Breast epithelium (tissue), 3 donors: ENCODE measurements around the gene C1GALT1C1L.

Experiments
- POLR2A ChIP-seq: fragments of 450-650 bp; IDR thresholded peaks from one replicate; pipeline ENCODE4 v1.6.1; 2016; ENCODE audit warnings: antibody characterized with exemption, mild to moderate bottlenecking, moderate library complexity
- POLR2AphosphoS5 ChIP-seq, 3 donors: sonication (generic); formaldehyde crosslinking; IDR thresholded peaks; one replicate each; pipeline ENCODE4 v1.6.1; 2017; ENCODE audit warnings: antibody characterized with exemption in 3 of 3

DNA sequence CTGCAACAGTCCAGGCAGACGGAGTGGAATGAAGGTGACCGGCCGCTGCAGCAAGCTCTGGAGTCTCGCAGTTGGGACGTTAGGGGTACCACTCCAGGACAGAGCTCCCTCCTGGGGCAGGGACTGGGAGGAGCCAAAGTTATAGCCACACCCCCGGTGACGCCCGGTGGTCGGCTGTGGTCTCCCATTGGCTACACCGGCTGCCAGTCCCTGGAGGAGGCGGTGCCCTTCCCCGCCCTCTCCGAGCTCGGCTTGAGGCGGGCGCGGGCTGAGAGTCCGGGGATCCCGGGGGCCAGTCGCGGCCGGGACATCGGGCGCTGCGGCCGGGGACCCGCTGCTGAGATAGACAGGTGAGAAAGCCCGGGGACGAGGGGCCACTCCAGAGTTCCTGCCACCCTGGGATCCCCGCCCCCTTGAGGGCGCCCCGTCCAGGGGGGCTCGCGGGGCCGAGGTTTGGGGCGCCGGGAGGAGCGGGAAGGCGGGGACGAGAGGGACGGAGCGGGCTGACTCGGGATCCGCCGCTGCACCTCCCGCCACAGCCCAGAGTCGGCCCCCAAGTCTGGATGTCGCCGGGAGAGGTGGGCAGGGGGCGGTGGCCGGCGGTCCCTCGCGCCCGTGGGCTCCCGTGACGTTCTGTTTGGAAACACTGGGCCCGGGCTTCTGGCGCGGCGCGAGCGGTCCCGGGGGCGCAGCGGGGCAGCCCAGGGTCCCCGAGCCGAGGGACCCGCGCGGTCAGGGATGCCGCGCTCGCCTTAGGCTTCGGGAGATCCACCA, 39.0 kb downstream of the C1GALT1C1L start, which contains the start of gene PLEKHH2:
- TF ChIP-seq POLR2AphosphoS5 (IDR thresholded peaks at IDR 0.05): peak; percentile 26 to 93 (median 64)
- TF ChIP-seq POLR2A: peak; percentile 84
